SK-N-SH treated with all-trans-retinoic acid at 6 μM for 48 hours (cell line): ENCODE data around the gene ACTL7B.
"Not testable (repeated sequence)": the region's sequence is repeated elsewhere in the genome, so short reads cannot be mapped to it uniquely, and the experiment has no call there.

Experiments used
- ATAC-seq: fragments of 200-7000 bp; cut with Tn5 transposase; 3 replicates; pipeline ENCODE4 v1.9.1; 2020; ENCODE audit warnings: mild to moderate bottlenecking, moderate library complexity
- ARNTL ChIP-seq: fragments of 450-650 bp; formaldehyde crosslinking; IDR thresholded peaks from 2 replicates; pipeline ENCODE4 v1.5.0; 2020; ENCODE audit warnings: low read depth, mild to moderate bottlenecking, moderate library complexity, borderline replicate concordance
- BACH2 ChIP-seq: fragments of 250-450 bp; sonication (Bioruptor Pico); IDR thresholded peaks from 2 replicates; pipeline ENCODE4 v1.9.0; 2021; ENCODE audit warnings: mild to moderate bottlenecking, borderline replicate concordance
- CSDC2 ChIP-seq: fragments of 250-450 bp; sonication (Bioruptor Pico); IDR thresholded peaks from 2 replicates; pipeline ENCODE4 v1.5.0; 2020; ENCODE audit warnings: mild to moderate bottlenecking, moderate library complexity
- ESRRG ChIP-seq: fragments of 250-450 bp; sonication (Bioruptor Pico); IDR thresholded peaks from 2 replicates; pipeline ENCODE4 v1.6.1; 2021; ENCODE audit warnings: mild to moderate bottlenecking
- GLIS3 ChIP-seq: fragments of 250-450 bp; sonication (Bioruptor Pico); IDR thresholded peaks from 2 replicates; pipeline ENCODE4 v1.5.0; 2020; ENCODE audit warnings: mild to moderate bottlenecking, moderate library complexity
- ISL1 ChIP-seq: fragments of 250-450 bp; sonication (Bioruptor Pico); IDR thresholded peaks from 2 replicates; pipeline ENCODE4 v2.1.2; 2022; ENCODE audit warnings: mild to moderate bottlenecking, moderate library complexity
- OSR1 ChIP-seq: fragments of 250-450 bp; sonication (Bioruptor Pico); IDR thresholded peaks from 2 replicates; pipeline ENCODE4 v1.8.0; 2022; ENCODE audit warnings: moderate library complexity, mild to moderate bottlenecking, inconsistent platforms
- PPARA ChIP-seq: fragments of 250-450 bp; sonication (Bioruptor Pico); IDR thresholded peaks from 2 replicates; pipeline ENCODE4 v1.5.0; 2020; ENCODE audit warnings: mild to moderate bottlenecking, borderline replicate concordance
- RARB ChIP-seq: fragments of 250-450 bp; sonication (Bioruptor Pico); IDR thresholded peaks from 2 replicates; pipeline ENCODE4 v1.8.0; 2021; ENCODE audit warnings: mild to moderate bottlenecking, moderate library complexity
- SNAI2 ChIP-seq: fragments of 250-450 bp; sonication (Bioruptor Pico); IDR thresholded peaks from 2 replicates; pipeline ENCODE4 v1.5.0; 2020; ENCODE audit warnings: mild to moderate bottlenecking, moderate library complexity
- TCF4 ChIP-seq: fragments of 250-450 bp; sonication (Bioruptor Pico); IDR thresholded peaks from 2 replicates; pipeline ENCODE4 v1.8.0; 2021; ENCODE audit warnings: mild to moderate bottlenecking, moderate library complexity, borderline replicate concordance
- TOX ChIP-seq: fragments of 250-450 bp; sonication (Bioruptor Pico); IDR thresholded peaks from 2 replicates; pipeline ENCODE4 v1.8.0; 2021; ENCODE audit warnings: mild to moderate bottlenecking, moderate library complexity, borderline replicate concordance
- ZC3H10 ChIP-seq: fragments of 250-450 bp; sonication (Bioruptor Pico); IDR thresholded peaks from 2 replicates; pipeline ENCODE4 v1.5.1; 2021; ENCODE audit warnings: mild to moderate bottlenecking, moderate library complexity
- ZFP3 ChIP-seq: fragments of 250-450 bp; sonication (Bioruptor Pico); IDR thresholded peaks from 2 replicates; pipeline ENCODE4 v1.5.0; 2020; ENCODE audit warnings: mild to moderate bottlenecking, moderate library complexity
- ZFP30 ChIP-seq: fragments of 450-650 bp; formaldehyde crosslinking; IDR thresholded peaks from 2 replicates; pipeline ENCODE4 v1.5.0; 2022; ENCODE audit warnings: mild to moderate bottlenecking, moderate library complexity
- ZNF565 ChIP-seq: fragments of 450-650 bp; formaldehyde crosslinking; conservative IDR thresholded peaks from 2 replicates; pipeline ENCODE4 v1.5.0; 2020; ENCODE audit warnings: low read depth, mild to moderate bottlenecking, moderate library complexity
- ZNF70 ChIP-seq: fragments of 450-650 bp; formaldehyde crosslinking; IDR thresholded peaks from 2 replicates; pipeline ENCODE4 v1.5.0; 2020; ENCODE audit warnings: mild to moderate bottlenecking, moderate library complexity
- TF ChIP-seq, protein P1 (sequence below): fragments of 250-450 bp; sonication (Bioruptor Pico); IDR thresholded peaks from 2 replicates; pipeline ENCODE4 v1.5.1; 2020; ENCODE audit warnings: low read depth, mild to moderate bottlenecking, moderate library complexity
- TF ChIP-seq, protein P2 (sequence below): fragments of 250-450 bp; sonication (Bioruptor Pico); IDR thresholded peaks from 2 replicates; pipeline ENCODE4 v1.8.0; 2021; ENCODE audit warnings: low read depth, mild to moderate bottlenecking, moderate library complexity, borderline replicate concordance
- TF ChIP-seq, protein P3 (sequence below): fragments of 250-450 bp; sonication (Bioruptor Pico); IDR thresholded peaks from 2 replicates; pipeline ENCODE4 v1.8.0; 2020; ENCODE audit warnings: mild to moderate bottlenecking, moderate library complexity, borderline replicate concordance
- TF ChIP-seq, protein P4 (sequence below): fragments of 250-450 bp; sonication (Bioruptor Pico); IDR thresholded peaks from 2 replicates; pipeline ENCODE4 v1.5.1; 2021; ENCODE audit warnings: mild to moderate bottlenecking, moderate library complexity
- TF ChIP-seq, protein P5 (sequence below): fragments of 250-450 bp; sonication (Bioruptor Pico); IDR thresholded peaks from 2 replicates; pipeline ENCODE4 v1.5.0; 2020; ENCODE audit warnings: mild to moderate bottlenecking, moderate library complexity

ACTL7B gene

DNA sequence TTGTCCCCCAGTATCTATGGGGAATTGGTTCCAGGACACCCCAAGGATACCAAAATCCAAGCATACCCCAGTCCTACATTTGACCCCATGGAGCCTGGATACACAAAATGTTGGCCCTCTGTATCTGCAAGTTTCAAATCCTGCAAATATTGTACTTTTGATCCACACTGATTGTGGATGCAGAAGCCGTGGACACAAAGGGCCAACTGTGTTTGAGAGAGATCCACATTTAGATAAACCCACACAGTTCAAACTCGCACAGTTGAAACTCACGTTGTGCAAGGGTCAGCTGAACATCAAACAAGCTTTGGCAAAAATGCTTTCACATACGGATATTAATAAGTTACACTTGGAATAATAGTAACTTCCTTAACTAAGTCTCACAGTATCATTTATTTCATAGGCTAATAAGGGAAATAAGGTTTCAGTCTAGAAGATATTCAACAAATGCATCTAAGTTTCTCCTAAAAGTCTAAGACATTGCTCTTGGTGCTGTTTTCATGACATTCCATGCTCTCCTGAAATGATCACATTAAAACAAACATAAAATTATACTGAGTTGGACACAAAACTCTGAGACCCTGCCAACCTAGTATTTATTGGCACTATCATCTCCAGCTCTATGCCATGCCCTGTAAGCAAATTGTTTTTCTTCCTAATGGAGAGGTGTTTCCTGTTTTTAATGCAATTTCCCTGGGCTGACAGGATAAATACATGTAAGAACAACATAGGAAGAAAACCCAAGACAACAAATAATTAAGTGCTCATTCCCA, 38.6 kb upstream of the ACTL7B start:
- no peak for ATAC-seq
- TF ChIP-seq OSR1 (CRISPR knock-in tag): no peak
- TF ChIP-seq ZNF70: no peak
- TF ChIP-seq TOX: no peak
- no peak for TF ChIP-seq SNAI2 (CRISPR knock-in tag)
- no peak for TF ChIP-seq PPARA (CRISPR knock-in tag)
- TF ChIP-seq BACH2 (CRISPR knock-in tag): no peak
- no peak for TF ChIP-seq ZFP3 (CRISPR knock-in tag)
- TF ChIP-seq ZNF565 (CRISPR knock-in tag): no peak
- TF ChIP-seq, protein P1, sequence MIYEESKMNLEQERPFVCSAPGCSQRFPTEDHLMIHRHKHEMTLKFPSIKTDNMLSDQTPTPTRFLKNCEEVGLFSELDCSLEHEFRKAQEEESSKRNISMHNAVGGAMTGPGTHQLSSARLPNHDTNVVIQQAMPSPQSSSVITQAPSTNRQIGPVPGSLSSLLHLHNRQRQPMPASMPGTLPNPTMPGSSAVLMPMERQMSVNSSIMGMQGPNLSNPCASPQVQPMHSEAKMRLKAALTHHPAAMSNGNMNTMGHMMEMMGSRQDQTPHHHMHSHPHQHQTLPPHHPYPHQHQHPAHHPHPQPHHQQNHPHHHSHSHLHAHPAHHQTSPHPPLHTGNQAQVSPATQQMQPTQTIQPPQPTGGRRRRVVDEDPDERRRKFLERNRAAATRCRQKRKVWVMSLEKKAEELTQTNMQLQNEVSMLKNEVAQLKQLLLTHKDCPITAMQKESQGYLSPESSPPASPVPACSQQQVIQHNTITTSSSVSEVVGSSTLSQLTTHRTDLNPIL (CRISPR knock-in tag): no peak
- TF ChIP-seq CSDC2: no peak
- TF ChIP-seq, protein P2, sequence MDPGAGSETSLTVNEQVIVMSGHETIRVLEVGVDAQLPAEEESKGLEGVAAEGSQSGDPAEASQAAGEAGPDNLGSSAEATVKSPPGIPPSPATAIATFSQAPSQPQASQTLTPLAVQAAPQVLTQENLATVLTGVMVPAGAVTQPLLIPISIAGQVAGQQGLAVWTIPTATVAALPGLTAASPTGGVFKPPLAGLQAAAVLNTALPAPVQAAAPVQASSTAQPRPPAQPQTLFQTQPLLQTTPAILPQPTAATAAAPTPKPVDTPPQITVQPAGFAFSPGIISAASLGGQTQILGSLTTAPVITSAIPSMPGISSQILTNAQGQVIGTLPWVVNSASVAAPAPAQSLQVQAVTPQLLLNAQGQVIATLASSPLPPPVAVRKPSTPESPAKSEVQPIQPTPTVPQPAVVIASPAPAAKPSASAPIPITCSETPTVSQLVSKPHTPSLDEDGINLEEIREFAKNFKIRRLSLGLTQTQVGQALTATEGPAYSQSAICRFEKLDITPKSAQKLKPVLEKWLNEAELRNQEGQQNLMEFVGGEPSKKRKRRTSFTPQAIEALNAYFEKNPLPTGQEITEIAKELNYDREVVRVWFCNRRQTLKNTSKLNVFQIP (CRISPR knock-in tag): no peak
- no peak for TF ChIP-seq GLIS3 (CRISPR knock-in tag)
- TF ChIP-seq, protein P3, sequence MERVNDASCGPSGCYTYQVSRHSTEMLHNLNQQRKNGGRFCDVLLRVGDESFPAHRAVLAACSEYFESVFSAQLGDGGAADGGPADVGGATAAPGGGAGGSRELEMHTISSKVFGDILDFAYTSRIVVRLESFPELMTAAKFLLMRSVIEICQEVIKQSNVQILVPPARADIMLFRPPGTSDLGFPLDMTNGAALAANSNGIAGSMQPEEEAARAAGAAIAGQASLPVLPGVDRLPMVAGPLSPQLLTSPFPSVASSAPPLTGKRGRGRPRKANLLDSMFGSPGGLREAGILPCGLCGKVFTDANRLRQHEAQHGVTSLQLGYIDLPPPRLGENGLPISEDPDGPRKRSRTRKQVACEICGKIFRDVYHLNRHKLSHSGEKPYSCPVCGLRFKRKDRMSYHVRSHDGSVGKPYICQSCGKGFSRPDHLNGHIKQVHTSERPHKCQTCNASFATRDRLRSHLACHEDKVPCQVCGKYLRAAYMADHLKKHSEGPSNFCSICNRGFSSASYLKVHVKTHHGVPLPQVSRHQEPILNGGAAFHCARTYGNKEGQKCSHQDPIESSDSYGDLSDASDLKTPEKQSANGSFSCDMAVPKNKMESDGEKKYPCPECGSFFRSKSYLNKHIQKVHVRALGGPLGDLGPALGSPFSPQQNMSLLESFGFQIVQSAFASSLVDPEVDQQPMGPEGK (CRISPR knock-in tag): no peak
- no peak for TF ChIP-seq ESRRG (CRISPR knock-in tag)
- TF ChIP-seq ARNTL (CRISPR knock-in tag): no peak
- no peak for TF ChIP-seq RARB (CRISPR knock-in tag)
- no peak for TF ChIP-seq TCF4 (CRISPR knock-in tag)
- TF ChIP-seq ZFP30 (CRISPR knock-in tag): no peak

DNA sequence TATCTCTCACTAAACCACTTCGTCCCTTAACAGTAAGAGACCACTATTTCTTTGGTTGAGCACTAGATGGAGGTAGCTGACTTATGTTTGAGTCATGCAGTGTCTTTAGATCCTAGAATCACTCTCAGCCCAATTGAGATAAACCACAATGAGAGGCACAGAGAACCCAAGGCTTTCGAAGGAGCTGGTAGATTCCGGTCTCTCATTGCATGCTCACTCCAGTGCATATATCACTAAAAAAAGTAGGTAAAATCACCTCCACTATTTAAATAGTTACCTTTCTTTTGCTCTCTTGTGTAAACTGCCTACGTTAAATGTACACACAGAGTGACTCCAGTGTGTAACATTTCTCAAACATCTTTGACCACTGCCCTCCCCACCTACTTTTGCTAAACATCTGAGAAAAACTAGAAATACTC, 33.9 kb upstream of the ACTL7B start:
- TF ChIP-seq SNAI2 (CRISPR knock-in tag): no peak
- no peak for TF ChIP-seq ZFP3 (CRISPR knock-in tag)
- TF ChIP-seq GLIS3 (CRISPR knock-in tag): no peak
- no peak for TF ChIP-seq ZC3H10 (CRISPR knock-in tag)
- no peak for TF ChIP-seq ISL1 (CRISPR knock-in tag)
- no peak for TF ChIP-seq ESRRG (CRISPR knock-in tag)
- TF ChIP-seq, protein P2 (CRISPR knock-in tag): no peak
- no peak for TF ChIP-seq TOX
- TF ChIP-seq, protein P4, sequence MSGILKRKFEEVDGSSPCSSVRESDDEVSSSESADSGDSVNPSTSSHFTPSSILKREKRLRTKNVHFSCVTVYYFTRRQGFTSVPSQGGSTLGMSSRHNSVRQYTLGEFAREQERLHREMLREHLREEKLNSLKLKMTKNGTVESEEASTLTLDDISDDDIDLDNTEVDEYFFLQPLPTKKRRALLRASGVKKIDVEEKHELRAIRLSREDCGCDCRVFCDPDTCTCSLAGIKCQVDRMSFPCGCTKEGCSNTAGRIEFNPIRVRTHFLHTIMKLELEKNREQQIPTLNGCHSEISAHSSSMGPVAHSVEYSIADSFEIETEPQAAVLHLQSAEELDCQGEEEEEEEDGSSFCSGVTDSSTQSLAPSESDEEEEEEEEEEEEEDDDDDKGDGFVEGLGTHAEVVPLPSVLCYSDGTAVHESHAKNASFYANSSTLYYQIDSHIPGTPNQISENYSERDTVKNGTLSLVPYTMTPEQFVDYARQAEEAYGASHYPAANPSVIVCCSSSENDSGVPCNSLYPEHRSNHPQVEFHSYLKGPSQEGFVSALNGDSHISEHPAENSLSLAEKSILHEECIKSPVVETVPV (CRISPR knock-in tag): no peak
- TF ChIP-seq, protein P1 (CRISPR knock-in tag): no peak
- TF ChIP-seq, protein P5, sequence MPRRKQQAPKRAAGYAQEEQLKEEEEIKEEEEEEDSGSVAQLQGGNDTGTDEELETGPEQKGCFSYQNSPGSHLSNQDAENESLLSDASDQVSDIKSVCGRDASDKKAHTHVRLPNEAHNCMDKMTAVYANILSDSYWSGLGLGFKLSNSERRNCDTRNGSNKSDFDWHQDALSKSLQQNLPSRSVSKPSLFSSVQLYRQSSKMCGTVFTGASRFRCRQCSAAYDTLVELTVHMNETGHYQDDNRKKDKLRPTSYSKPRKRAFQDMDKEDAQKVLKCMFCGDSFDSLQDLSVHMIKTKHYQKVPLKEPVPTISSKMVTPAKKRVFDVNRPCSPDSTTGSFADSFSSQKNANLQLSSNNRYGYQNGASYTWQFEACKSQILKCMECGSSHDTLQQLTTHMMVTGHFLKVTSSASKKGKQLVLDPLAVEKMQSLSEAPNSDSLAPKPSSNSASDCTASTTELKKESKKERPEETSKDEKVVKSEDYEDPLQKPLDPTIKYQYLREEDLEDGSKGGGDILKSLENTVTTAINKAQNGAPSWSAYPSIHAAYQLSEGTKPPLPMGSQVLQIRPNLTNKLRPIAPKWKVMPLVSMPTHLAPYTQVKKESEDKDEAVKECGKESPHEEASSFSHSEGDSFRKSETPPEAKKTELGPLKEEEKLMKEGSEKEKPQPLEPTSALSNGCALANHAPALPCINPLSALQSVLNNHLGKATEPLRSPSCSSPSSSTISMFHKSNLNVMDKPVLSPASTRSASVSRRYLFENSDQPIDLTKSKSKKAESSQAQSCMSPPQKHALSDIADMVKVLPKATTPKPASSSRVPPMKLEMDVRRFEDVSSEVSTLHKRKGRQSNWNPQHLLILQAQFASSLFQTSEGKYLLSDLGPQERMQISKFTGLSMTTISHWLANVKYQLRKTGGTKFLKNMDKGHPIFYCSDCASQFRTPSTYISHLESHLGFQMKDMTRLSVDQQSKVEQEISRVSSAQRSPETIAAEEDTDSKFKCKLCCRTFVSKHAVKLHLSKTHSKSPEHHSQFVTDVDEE: no peak
- TF ChIP-seq ARNTL (CRISPR knock-in tag): no peak
- no peak for TF ChIP-seq CSDC2
- TF ChIP-seq RARB (CRISPR knock-in tag): no peak
- TF ChIP-seq, protein P3 (CRISPR knock-in tag): no peak
- no peak for TF ChIP-seq OSR1 (CRISPR knock-in tag)
- peak; percentile 73 for ATAC-seq

DNA sequence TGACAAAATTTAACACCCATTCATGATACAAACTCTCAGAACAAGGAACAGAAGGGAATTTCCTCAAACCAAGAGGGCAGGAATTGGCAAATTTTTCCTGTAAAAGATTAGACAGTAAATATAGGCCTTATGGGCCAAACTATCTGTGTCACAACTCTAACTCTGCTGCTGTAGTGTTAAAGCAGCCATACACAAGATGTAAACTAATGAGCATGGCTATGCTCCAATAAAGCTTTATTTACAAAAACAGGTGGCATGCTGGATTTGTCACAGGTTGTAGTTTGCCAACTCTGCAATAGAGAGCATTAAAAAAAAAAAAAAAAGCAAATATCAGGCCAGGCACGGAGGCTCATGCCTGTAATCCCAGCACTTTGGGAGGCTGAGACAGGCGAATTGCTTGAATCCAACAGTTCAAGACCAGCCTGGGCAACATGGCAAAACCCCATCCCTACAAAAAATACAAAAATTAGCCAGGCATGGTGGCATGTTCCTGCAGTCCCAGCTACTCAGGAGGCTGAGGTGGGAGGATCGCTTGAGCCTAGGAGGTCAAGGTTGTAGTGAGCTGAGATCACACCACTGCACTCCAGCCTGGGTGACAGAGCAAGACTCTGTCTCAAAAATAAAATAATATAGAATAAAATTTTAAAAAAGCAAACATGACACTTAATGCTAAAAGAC, 30.9 kb upstream of the ACTL7B start:
- ATAC-seq: not testable (repeated sequence)
